ENCODE results near the gene RSPH1. TPM values are rescaled to one million over a fixed set of nuclear protein-coding genes. Genes with fewer than 3 reads are reported as not detected.
A peak's percentile ranks its signal among the peaks of the same experiment; 100 is the strongest.
"Not testable (repeated sequence)": the region's sequence is repeated elsewhere in the genome, so short reads cannot be mapped to it uniquely, and the experiment has no call there.

RSPH1 gene
- total RNA-seq, 3 donors from 2014 or later, result not detected

- Mint-ChIP-seq H3K4me3 (no peak overlapping the region), H3K4me1 (ENCODE audit: low read depth) (no peaks in the 10 kb centered on the region), H3K27me3 (ENCODE audit: low read depth) (peaks cover 3% of the 10 kb centered on the region), H3K9me3 (no peaks in the 10 kb centered on the region), H3K36me3 (ENCODE audit: insufficient read depth) (no peaks in the 10 kb centered on the region)
- ATAC-seq (no peak), DNase-seq (no peak)
These were observed 20.3 kb downstream of the RSPH1 start for GRCh38 chr21:42475526-42476387.

- no peak for ATAC-seq
- DNase-seq, result no peak
These were observed 21.0 kb downstream of the RSPH1 start for GRCh38 chr21:42475036-42475435.

GRCh38 chr21:42474043-42474831, 21.8 kb downstream of the RSPH1 start:
- H3K4me1 Mint-ChIP-seq (ENCODE audit: low read depth), result no peaks in the 10 kb centered on the region
- ATAC-seq, result peak in 1 of 2 donors; percentile 38
- no peak for DNase-seq
- no peak overlapping the region for H3K4me3 Mint-ChIP-seq
- peaks cover 5% of the 10 kb centered on the region for H3K27me3 Mint-ChIP-seq (ENCODE audit: low read depth)
- no peaks in the 10 kb centered on the region for H3K36me3 Mint-ChIP-seq (ENCODE audit: insufficient read depth)
- no peaks in the 10 kb centered on the region for H3K9me3 Mint-ChIP-seq

More at GRCh38 chr21:42475036-42475435, 21.0 kb downstream of the RSPH1 start:
- no peaks in the 10 kb centered on the region for H3K9me3 Mint-ChIP-seq
- H3K36me3 Mint-ChIP-seq (ENCODE audit: insufficient read depth), result no peaks in the 10 kb centered on the region
- no peaks in the 10 kb centered on the region for H3K4me1 Mint-ChIP-seq (ENCODE audit: low read depth)
- peaks cover 3% of the 10 kb centered on the region for H3K27me3 Mint-ChIP-seq (ENCODE audit: low read depth)
- no peak overlapping the region for H3K4me3 Mint-ChIP-seq

GRCh38 chr21:42473498-42474042, 22.5 kb downstream of the RSPH1 start:
- Mint-ChIP-seq H3K36me3 (ENCODE audit: insufficient read depth) (no peaks in the 10 kb centered on the region), H3K4me1 (ENCODE audit: low read depth) (no peaks in the 10 kb centered on the region), H3K9me3 (no peaks in the 10 kb centered on the region), H3K27me3 (ENCODE audit: low read depth) (peaks cover 5% of the 10 kb centered on the region), H3K4me3 (no peak overlapping the region)
- ATAC-seq (no peak), DNase-seq (no peak)

- Mint-ChIP-seq H3K36me3 (ENCODE audit: insufficient read depth) (no peaks in the 10 kb centered on the region), H3K4me1 (ENCODE audit: low read depth) (peaks cover 2% of the 10 kb centered on the region), H3K27me3 (ENCODE audit: low read depth) (peaks cover 4% of the 10 kb centered on the region), H3K4me3 (no peak overlapping the region), H3K9me3 (no peaks in the 10 kb centered on the region)
- DNase-seq (no peak), ATAC-seq (no peak)
These were observed 23.5 kb downstream of the RSPH1 start for GRCh38 chr21:42472521-42472920.

GRCh38 chr21:42471716-42472330, 24.2 kb downstream of the RSPH1 start:
- ATAC-seq, result no peak

GRCh38 chr21:42471206-42471605, 24.8 kb downstream of the RSPH1 start:
- H3K36me3 Mint-ChIP-seq (ENCODE audit: insufficient read depth), result no peaks in the 10 kb centered on the region
- H3K4me1 Mint-ChIP-seq (ENCODE audit: low read depth), result peaks cover 4% of the 10 kb centered on the region

More at GRCh38 chr21:42471716-42472330, 24.2 kb downstream of the RSPH1 start:
- Mint-ChIP-seq H3K27me3 (ENCODE audit: low read depth) (peaks cover 2% of the 10 kb centered on the region), H3K9me3 (no peaks in the 10 kb centered on the region), H3K4me3 (no peak overlapping the region), H3K36me3 (ENCODE audit: insufficient read depth) (no peaks in the 10 kb centered on the region), H3K4me1 (ENCODE audit: low read depth) (peaks cover 4% of the 10 kb centered on the region)
- DNase-seq, result no peak

GRCh38 chr21:42469726-42470125, 26.3 kb downstream of the RSPH1 start:
- H3K4me3 Mint-ChIP-seq; H3K9me3 Mint-ChIP-seq; DNase-seq; H3K36me3 Mint-ChIP-seq (ENCODE audit: insufficient read depth); H3K27me3 Mint-ChIP-seq (ENCODE audit: low read depth); ATAC-seq: not testable (repeated sequence)
- peaks cover 16% of the 10 kb centered on the region for H3K4me1 Mint-ChIP-seq (ENCODE audit: low read depth)

More at GRCh38 chr21:42471206-42471605, 24.8 kb downstream of the RSPH1 start:
- no peak for ATAC-seq
- no peak overlapping the region for H3K4me3 Mint-ChIP-seq
- H3K27me3 Mint-ChIP-seq (ENCODE audit: low read depth), result peaks cover 2% of the 10 kb centered on the region
- no peak for DNase-seq
- H3K9me3 Mint-ChIP-seq, result no peaks in the 10 kb centered on the region

GRCh38 chr21:42469272-42469671, 26.8 kb downstream of the RSPH1 start:
- DNase-seq (no peak), ATAC-seq (no peak)
- Mint-ChIP-seq H3K9me3 (no peaks in the 10 kb centered on the region), H3K4me3 (no peak overlapping the region), H3K4me1 (ENCODE audit: low read depth) (peaks cover 20% of the 10 kb centered on the region), H3K36me3 (ENCODE audit: insufficient read depth) (no peaks in the 10 kb centered on the region), H3K27me3 (ENCODE audit: low read depth) (peaks cover 2% of the 10 kb centered on the region)

- Mint-ChIP-seq H3K4me3 (no peak overlapping the region), H3K9me3 (no peaks in the 10 kb centered on the region), H3K36me3 (ENCODE audit: insufficient read depth) (no peaks in the 10 kb centered on the region), H3K4me1 (ENCODE audit: low read depth) (peaks cover 26% of the 10 kb centered on the region), H3K27me3 (ENCODE audit: low read depth) (peaks cover 2% of the 10 kb centered on the region)
- DNase-seq, result no peak
- no peak for ATAC-seq
These were observed 27.4 kb downstream of the RSPH1 start for GRCh38 chr21:42468491-42469131.

- DNase-seq, result no peak
- no peak for ATAC-seq
- H3K4me3 Mint-ChIP-seq, result no peak overlapping the region
- no peaks in the 10 kb centered on the region for H3K9me3 Mint-ChIP-seq
- peaks cover 37% of the 10 kb centered on the region for H3K4me1 Mint-ChIP-seq (ENCODE audit: low read depth)
- H3K36me3 Mint-ChIP-seq (ENCODE audit: insufficient read depth), result no peaks in the 10 kb centered on the region
- peaks cover 2% of the 10 kb centered on the region for H3K27me3 Mint-ChIP-seq (ENCODE audit: low read depth)
These were observed 28.7 kb downstream of the RSPH1 start for GRCh38 chr21:42467140-42467983.

- Mint-ChIP-seq H3K4me3 (no peak overlapping the region), H3K4me1 (ENCODE audit: low read depth) (peaks cover 44% of the 10 kb centered on the region), H3K36me3 (ENCODE audit: insufficient read depth) (no peaks in the 10 kb centered on the region), H3K9me3 (no peaks in the 10 kb centered on the region), H3K27me3 (ENCODE audit: low read depth) (peaks cover 2% of the 10 kb centered on the region)
- ATAC-seq (no peak), DNase-seq (no peak)
These were observed 29.3 kb downstream of the RSPH1 start for GRCh38 chr21:42466700-42467099.

- Mint-ChIP-seq H3K4me1 (ENCODE audit: low read depth) (peaks cover 53% of the 10 kb centered on the region), H3K9me3 (no peaks in the 10 kb centered on the region), H3K4me3 (no peak overlapping the region), H3K27me3 (ENCODE audit: low read depth) (peaks cover 2% of the 10 kb centered on the region), H3K36me3 (ENCODE audit: insufficient read depth) (no peaks in the 10 kb centered on the region)
- DNase-seq, result no peak
- ATAC-seq, result no peak
These were observed 30.3 kb downstream of the RSPH1 start for GRCh38 chr21:42465803-42466127.

Measured in activated T-cell treated with anti-CD3 and anti-CD28 coated beads, Interleukin-2, amount 50 U/mL, for 4 hours (primary cell).